Activated naive CD4-positive, alpha-beta T cell treated with anti-CD3 and anti-CD28 coated beads for 36 hours (primary cell): ENCODE results near the gene CNTF. TPM values are rescaled to one million over a fixed set of nuclear protein-coding genes. Genes with fewer than 3 reads are reported as not detected.

Source experiments
- total RNA-seq, 2 experiments: library from RNA; stranded (reverse); gene quantifications; one replicate each; pipeline ENCODE4 v1.2.3, GENCODE V29; 2021

CNTF gene
- total RNA-seq, 2 experiments from 2014 or later = 0.77 to 1.1 TPM

Other genes starting within 250 kb of the CNTF start
- not detected for gene OR5B3, start 215.8 kb upstream of the CNTF start, total RNA-seq
- not detected for gene OR5B2, start 194.5 kb upstream of the CNTF start, total RNA-seq
- gene OR5B12, start 180.4 kb upstream of the CNTF start, total RNA-seq = not detected
- not detected for gene OR5B21, start 114.6 kb upstream of the CNTF start, total RNA-seq
- 10 to 100 TPM; 84.9 to 85.1 TPM for gene LPXN, start 46.8 kb upstream of the CNTF start, total RNA-seq
- gene ZFP91, start 43.6 kb upstream of the CNTF start, total RNA-seq = 10 to 100 TPM; 30.5 to 32.6 TPM
- gene GLYAT, start 109.3 kb downstream of the CNTF start, total RNA-seq = not detected
- not detected for gene GLYATL2, start 222.0 kb downstream of the CNTF start, total RNA-seq